Esophagus squamous epithelium (tissue), 4 donors: ENCODE measurements around the gene SDF4.

ENCODE experiments used
- CTCF ChIP-seq, 6 experiments: fragments of 450-650 bp in 4 of 6; fragments of 200-600 bp in 2 of 6; sonication (generic) in 2 of 6; IDR thresholded peaks; one replicate each; pipeline ENCODE4 v1.5.1; 2016 to 2019; ENCODE audit warnings: antibody characterized with exemption in 6 of 6, mild to moderate bottlenecking in 4 of 6, moderate library complexity in 4 of 6
- POLR2A ChIP-seq, 4 donors: fragments of 450-650 bp; IDR thresholded peaks; one replicate each; pipeline ENCODE4 v1.6.1; 2017; ENCODE audit warnings: antibody characterized with exemption in 4 of 4, mild to moderate bottlenecking in 4 of 4, moderate library complexity in 3 of 4

DNA sequence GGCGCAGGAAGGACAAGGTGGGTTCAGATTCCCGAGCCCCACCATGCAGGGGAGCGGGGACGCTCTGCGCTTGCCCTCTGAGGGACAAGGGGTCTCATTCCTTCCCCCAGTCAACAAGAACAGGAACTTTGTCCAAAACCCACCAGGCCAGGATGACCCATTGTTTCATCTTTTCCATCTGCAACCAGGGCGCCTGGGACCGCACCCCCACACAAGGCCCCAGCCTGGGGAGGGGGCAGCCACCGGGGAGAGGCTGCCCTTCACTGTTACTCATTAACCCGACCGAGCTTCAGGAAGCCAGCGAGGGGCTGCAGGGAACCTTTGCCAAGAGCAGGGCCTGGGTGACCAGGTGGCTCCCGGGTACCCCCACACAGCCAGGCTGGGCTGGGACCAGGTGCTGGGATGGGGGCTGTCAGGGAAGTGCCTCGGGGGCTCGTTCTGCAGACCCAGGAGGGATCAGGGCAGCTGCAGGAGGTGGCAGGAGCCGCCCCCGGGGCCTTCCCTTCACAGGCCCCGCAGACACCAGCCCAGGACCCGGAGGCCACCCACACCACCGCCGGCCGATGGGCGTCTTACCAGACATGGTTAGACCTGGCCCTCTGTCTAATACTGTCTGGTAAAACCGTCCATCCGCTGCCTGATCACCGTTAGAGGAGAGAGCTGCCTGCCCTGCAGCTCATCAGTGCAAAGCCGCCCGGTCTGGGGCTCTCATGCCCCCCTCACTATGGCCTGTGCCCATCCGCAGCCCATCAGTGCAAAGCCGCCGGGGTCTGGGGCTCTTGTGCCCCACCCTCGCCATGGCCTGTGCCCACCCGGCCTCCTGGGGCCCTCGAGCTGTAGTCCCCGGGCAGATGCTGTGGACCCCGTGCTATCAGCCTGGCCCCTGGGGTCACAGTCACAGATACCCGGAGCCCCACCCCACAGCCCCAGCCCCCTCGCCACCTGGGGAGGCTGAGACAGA is 63.1 kb downstream of the SDF4 start:
- TF ChIP-seq CTCF (IDR thresholded peaks at IDR 0.05), result no peak
- no peak for TF ChIP-seq POLR2A (IDR thresholded peaks at IDR 0.05)
